GM23248 (cell line): ENCODE data around the gene PALM. TPM values are rescaled to one million over a fixed set of nuclear protein-coding genes. Genes with fewer than 3 reads are reported as not detected.
"Not testable (repeated sequence)": the region's sequence is repeated elsewhere in the genome, so short reads cannot be mapped to it uniquely, and the experiment has no call there.

ENCODE experiments used
- DNase-seq: peaks from one replicate; pipeline ENCODE4 v3.0.0-alpha.2; 2015
- H2AFZ ChIP-seq: fragments of 200-600 bp; sonication (generic); 2 replicates; pipeline ENCODE4 v1.6.1; 2016; ENCODE audit warnings: antibody characterized with exemption
- H3F3A ChIP-seq: fragments of 200-600 bp; sonication (generic); 2 replicates; pipeline ENCODE4 v1.6.1; 2016; ENCODE audit warnings: mild to moderate bottlenecking, antibody characterized with exemption, mixed run types; ENCODE audit not compliant: insufficient read depth
- H3K27ac ChIP-seq: fragments of 200-600 bp; sonication (generic); 2 replicates; pipeline ENCODE4 v1.5.1; 2016; ENCODE audit warnings: mild to moderate bottlenecking
- H3K27me3 ChIP-seq: fragments of 200-600 bp; sonication (generic); replicated peaks from 2 replicates; pipeline ENCODE4 v1.6.1; 2016; ENCODE audit warnings: mild to moderate bottlenecking; ENCODE audit not compliant: insufficient read depth
- H3K36me3 ChIP-seq: fragments of 200-600 bp; sonication (generic); 2 replicates; pipeline ENCODE4 v1.6.1; 2016; ENCODE audit warnings: low read depth, mild to moderate bottlenecking
- H3K4me1 ChIP-seq: fragments of 200-600 bp; sonication (generic); 2 replicates; pipeline ENCODE4 v1.6.1; 2016; ENCODE audit warnings: mild to moderate bottlenecking; ENCODE audit not compliant: insufficient read depth
- H3K4me2 ChIP-seq: fragments of 200-600 bp; sonication (generic); one replicate; pipeline ENCODE4 v1.6.1; 2016; ENCODE audit warnings: mild to moderate bottlenecking; ENCODE audit not compliant: unreplicated experiment
- H3K4me3 ChIP-seq: fragments of 200-600 bp; sonication (generic); 2 replicates; pipeline ENCODE4 v1.5.1; 2016; ENCODE audit warnings: mild to moderate bottlenecking
- H3K79me2 ChIP-seq: fragments of 200-600 bp; sonication (generic); 2 replicates; pipeline ENCODE4 v1.6.1; 2016; ENCODE audit warnings: mild to moderate bottlenecking; ENCODE audit not compliant: insufficient read depth
- H3K9ac ChIP-seq: fragments of 200-600 bp; sonication (generic); 2 replicates; pipeline ENCODE4 v1.6.1; 2016; ENCODE audit warnings: mild to moderate bottlenecking
- H3K9me2 ChIP-seq: fragments of 200-600 bp; sonication (generic); 2 replicates; pipeline ENCODE4 v1.6.1; 2016; ENCODE audit warnings: mixed run types, mild to moderate bottlenecking, moderate library complexity; ENCODE audit not compliant: insufficient read depth
- H3K9me3 ChIP-seq: fragments of 200-600 bp; sonication (generic); one replicate; pipeline ENCODE4 v1.6.1; 2017; ENCODE audit warnings: low read depth
- H4K20me1 ChIP-seq: fragments of 200-600 bp; sonication (generic); 2 replicates; pipeline ENCODE4 v1.6.0; 2016; ENCODE audit not compliant: insufficient read depth
- EZH2 ChIP-seq: fragments of 200-600 bp; sonication (generic); IDR thresholded peaks from 2 replicates; pipeline ENCODE4 v1.6.1; 2018; ENCODE audit warnings: antibody characterized with exemption, mild to moderate bottlenecking; ENCODE audit not compliant: insufficient read depth, poor library complexity, severe bottlenecking
- EZH2phosphoT487 ChIP-seq: fragments of 200-600 bp; sonication (generic); IDR thresholded peaks from 2 replicates; pipeline ENCODE4 v1.6.1; 2018; ENCODE audit warnings: antibody characterized with exemption, moderate library complexity, mild to moderate bottlenecking, low read depth; ENCODE audit not compliant: insufficient read depth
- WGBS, 2 experiments: methylation state at CpG; one replicate each; pipeline ENCODE4 v1.1.6; 2015 to 2017; ENCODE audit warnings: low lambda C conversion rate in 2 of 2, low coverage in 1 of 2; ENCODE audit errors: missing lambda C conversion rate in 2 of 2; 5-methylcytosine and 5-hydroxymethylcytosine counted together
- in situ Hi-C: fragments of 300-500 bp; cut with MboI; formaldehyde crosslinking; loops from 2 replicates; pipeline ENCODE4 v1.15.0; 2020
- polyA plus RNA-seq: library from polyadenylated mRNA; unstranded; fragments of >200 nt; fragmentation: Nextera tagmentation; extraction: Ambion mirVana; gene quantifications from 2 replicates; pipeline ENCODE4 v1.2.1, GENCODE V29; 2016
- total RNA-seq: library from RNA; depleted of rRNA; stranded (reverse); fragments of >200 nt; shearing (Covaris generic); gene quantifications from 2 replicates; pipeline ENCODE4 v1.2.3, GENCODE V29; 2014

Gene PALM
- total and polyA plus RNA-seq, 2 experiments from 2014 or later: 0.36 to 2.7 TPM

DNA sequence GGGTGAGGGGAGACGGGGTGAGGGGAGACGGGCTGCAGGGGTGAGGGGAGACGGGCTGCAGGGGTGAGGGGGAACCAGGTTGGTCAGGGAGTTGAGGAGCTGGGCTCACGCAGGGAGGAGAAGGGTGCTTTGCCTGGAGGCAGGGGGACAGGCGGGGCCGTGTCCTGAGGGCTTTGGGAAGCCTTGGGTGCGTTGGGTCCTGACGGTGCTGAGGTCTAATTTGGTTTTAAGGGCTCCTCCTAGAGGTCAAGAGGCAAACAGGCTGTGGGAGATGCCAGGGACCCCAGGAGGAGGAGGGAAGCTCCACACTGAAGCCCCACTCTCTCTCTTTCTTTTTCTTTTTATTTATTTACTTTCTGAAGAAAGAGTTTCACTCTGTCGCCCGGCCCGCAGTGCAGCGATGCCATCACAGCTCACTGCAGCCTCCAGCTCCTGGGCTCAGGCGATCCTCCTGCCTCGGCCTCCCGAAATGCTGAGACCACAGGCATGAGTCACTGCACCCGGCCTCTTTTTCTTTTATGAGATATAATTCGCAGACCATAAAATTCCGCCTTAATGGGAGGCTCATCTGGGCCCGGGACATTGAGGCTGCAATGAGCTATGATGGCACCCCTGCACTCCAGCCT is 32.9 kb downstream of the PALM start:
- Histone ChIP-seq H3K79me2 (no peaks in the 10 kb centered on the region), H3K9ac (no peak overlapping the region), H3K9me2 (no peaks in the 10 kb centered on the region), H3K4me3 (no peak overlapping the region), H3K9me3 (no peaks in the 10 kb centered on the region), H3F3A (no peaks in the 10 kb centered on the region), H3K4me2 (no peak overlapping the region), H3K27me3 (no peaks in the 10 kb centered on the region), H3K27ac (no peak overlapping the region), H2AFZ (no peak overlapping the region), H4K20me1 (no peaks in the 10 kb centered on the region), H3K36me3 (no peaks in the 10 kb centered on the region), H3K4me1 (no peaks in the 10 kb centered on the region)
- in situ Hi-C loops: no loop called here
- 78 to 82% methylated on average over 13 to 19 of the region's 19 CpGs for WGBS, 2 experiments
- no peak for DNase-seq
- TF ChIP-seq EZH2phosphoT487: no peak
- TF ChIP-seq EZH2: no peak

GRCh38 chr19:742540-743075 is 33.9 kb downstream of the PALM start:
- Histone ChIP-seq H3K36me3 (no peaks in the 10 kb centered on the region), H3K4me3 (no peak overlapping the region), H3K4me2 (no peak overlapping the region), H4K20me1 (no peaks in the 10 kb centered on the region), H3K27me3 (no peaks in the 10 kb centered on the region), H3K4me1 (no peaks in the 10 kb centered on the region), H3K79me2 (no peaks in the 10 kb centered on the region), H3K27ac (no peak overlapping the region), H3K9me3 (no peaks in the 10 kb centered on the region), H3F3A (no peaks in the 10 kb centered on the region), H3K9me2 (no peaks in the 10 kb centered on the region), H2AFZ (no peak overlapping the region), H3K9ac (no peak overlapping the region)
- TF ChIP-seq EZH2phosphoT487 (no peak), EZH2 (no peak)
- 84 to 86% methylated on average over 23 to 24 of the region's 24 CpGs for WGBS, 2 experiments
- in situ Hi-C loops: no loop called here
- no peak for DNase-seq

DNA sequence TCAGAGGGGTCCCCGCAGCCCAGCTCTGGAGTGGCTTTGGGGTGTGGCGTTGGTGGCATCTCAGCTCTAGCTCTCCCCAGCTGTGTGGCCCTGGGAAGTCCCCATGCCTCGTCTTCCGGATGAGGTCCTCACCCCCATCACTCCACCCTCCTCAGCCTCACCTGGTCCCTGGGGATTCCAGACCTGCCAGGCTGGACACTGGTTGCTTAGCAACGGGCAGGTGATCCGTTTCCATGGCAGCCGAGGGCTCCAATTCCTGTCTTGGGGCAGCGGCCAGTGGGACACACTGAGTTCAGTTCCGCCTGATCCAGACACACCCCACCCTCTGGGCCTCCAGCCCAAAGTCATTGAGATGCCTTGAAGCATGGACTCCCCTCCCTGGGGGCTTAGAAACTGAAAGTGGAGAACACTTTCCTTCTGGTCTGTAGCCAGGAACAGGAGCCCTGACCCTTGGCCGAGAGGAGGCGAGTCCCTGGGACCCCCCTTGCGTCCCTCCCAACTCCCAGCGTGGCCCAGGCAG is 34.5 kb downstream of the PALM start:
- H3K79me2 ChIP-seq: no peaks in the 10 kb centered on the region
- no peak for DNase-seq
- TF ChIP-seq EZH2 (no peak), EZH2phosphoT487 (no peak)
- H3K4me3 ChIP-seq: no peak overlapping the region
- no peaks in the 10 kb centered on the region for H3K9me3 ChIP-seq
- no peaks in the 10 kb centered on the region for H4K20me1 ChIP-seq
- H3K4me2 ChIP-seq: no peak overlapping the region
- 59 to 69% methylated on average over 12 to 13 of the region's 13 CpGs for WGBS, 2 experiments
- H3K4me1 ChIP-seq: no peaks in the 10 kb centered on the region
- no peak overlapping the region for H3K27ac ChIP-seq
- H3K36me3 ChIP-seq: no peaks in the 10 kb centered on the region
- no peak overlapping the region for H2AFZ ChIP-seq
- H3K9me2 ChIP-seq: no peaks in the 10 kb centered on the region
- in situ Hi-C loops: no loop called here
- no peaks in the 10 kb centered on the region for H3K27me3 ChIP-seq
- no peaks in the 10 kb centered on the region for H3F3A ChIP-seq
- no peak overlapping the region for H3K9ac ChIP-seq

GRCh38 chr19:745138-745537 is 36.4 kb downstream of the PALM start:
- H3K27me3 ChIP-seq, H3K9me2 ChIP-seq, H3K9ac ChIP-seq, H3K4me2 ChIP-seq, DNase-seq, H3K27ac ChIP-seq, H3K79me2 ChIP-seq, H3F3A ChIP-seq, H3K4me1 ChIP-seq, H3K36me3 ChIP-seq, H4K20me1 ChIP-seq, H3K4me3 ChIP-seq, H3K9me3 ChIP-seq, H2AFZ ChIP-seq, in situ Hi-C loops: not testable (repeated sequence)
- 63 to 75% methylated on average over 7 of the region's 7 CpGs for WGBS, 2 experiments
